Right lung (tissue), 5 donors: Measurements from ENCODE around the gene CD2. TPM values are rescaled to one million over a fixed set of nuclear protein-coding genes. Genes with fewer than 3 reads are reported as not detected.
A peak's percentile ranks its signal among the peaks of the same experiment; 100 is the strongest.
"Not testable (repeated sequence)": the region's sequence is repeated elsewhere in the genome, so short reads cannot be mapped to it uniquely, and the experiment has no call there.

Source experiments
- DNase-seq, 2 donors: peaks; one replicate each; pipeline ENCODE4 v3.0.0-alpha.2; 2013
- polyA plus RNA-seq, 5 donors: library from polyadenylated mRNA; unstranded; fragments of 120-200 nt; gene quantifications; one replicate each; pipeline versions ENCODE4 v1.2.1 to v1.2.3, GENCODE V29; 2013; ENCODE audit warnings: inconsistent platforms in 1 of 5, low replicate concordance in 1 of 5; ENCODE audit not compliant: insufficient read length in 5 of 5, insufficient read depth in 1 of 5

The CD2 gene
- polyA plus RNA-seq, 5 donors = 0.33 to 0.87 (median 0.50) TPM

- DNase-seq = no peak
Measured at GRCh38 chr1:116726872-116727820, 27.1 kb upstream of the CD2 start.

GRCh38 chr1:116731439-116731838 lies 22.8 kb upstream of the CD2 start:
- DNase-seq = no peak

GRCh38 chr1:116732726-116733125 lies 21.5 kb upstream of the CD2 start:
- DNase-seq = no peak

DNA sequence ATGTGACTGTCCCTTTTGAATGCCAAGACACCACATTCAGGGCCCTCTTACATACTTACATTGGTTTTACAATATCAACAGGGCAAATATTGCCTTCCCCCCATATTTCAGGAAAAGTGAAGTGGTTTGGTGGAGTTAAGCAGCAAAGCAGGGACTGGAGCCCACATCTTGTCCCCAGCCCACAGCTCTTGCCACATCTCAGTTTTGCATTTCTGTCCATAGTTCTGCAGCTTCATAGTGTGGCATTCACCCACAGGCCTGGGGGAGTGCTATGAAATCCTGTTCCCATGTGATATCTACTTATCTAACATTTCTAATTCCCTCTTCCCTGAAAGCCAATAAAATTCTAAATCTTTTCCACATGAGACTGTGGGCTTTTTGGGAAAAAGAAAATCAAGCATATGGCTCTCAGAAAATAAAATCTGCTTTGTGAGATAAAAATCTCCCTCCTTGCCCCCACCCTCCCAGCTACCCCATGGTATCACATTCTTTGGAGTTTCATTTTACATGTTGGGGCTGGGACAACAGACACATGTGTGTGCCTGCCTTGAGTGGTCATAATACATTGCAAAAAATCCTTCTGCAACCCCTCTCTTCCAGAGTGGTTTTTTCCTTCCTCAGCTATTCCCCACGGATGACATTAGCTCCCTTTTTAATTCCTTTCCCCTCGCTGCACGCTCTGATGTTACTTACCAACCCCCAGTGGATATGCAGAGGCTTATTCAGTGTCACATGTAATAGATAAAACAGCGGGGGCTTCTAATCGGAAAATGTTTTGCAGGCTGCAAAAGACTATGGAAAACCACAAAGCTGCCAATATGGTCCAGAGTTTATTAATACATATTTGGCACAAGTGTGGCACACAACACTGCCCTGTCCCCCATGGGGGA lies 20.5 kb upstream of the CD2 start:
- DNase-seq = no peak

DNA sequence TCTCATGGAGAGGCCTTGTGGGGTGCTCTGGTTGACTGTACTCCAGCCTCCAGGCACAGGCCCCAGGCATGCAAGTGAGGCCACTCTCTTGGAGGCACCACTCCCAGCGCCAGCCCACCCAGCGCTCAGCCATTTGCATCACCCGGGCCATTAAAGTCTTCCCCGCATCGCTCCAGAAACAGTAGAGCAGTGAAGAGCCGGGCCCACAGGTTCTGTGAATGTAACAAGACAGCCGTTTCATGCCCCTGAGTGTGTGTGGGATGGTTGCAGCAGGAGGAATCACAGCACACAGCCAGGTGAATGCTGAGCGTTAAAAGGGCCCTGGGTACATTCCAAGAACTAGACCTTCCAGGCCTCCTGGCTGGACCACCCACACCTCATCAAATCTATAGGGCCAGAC lies 19.0 kb upstream of the CD2 start:
- no peak for DNase-seq

- peak; percentile 28 to 47 for DNase-seq
Measured at GRCh38 chr1:116737020-116737854, 17.0 kb upstream of the CD2 start.

GRCh38 chr1:116737855-116738321 lies 16.3 kb upstream of the CD2 start:
- DNase-seq = no peak

DNA sequence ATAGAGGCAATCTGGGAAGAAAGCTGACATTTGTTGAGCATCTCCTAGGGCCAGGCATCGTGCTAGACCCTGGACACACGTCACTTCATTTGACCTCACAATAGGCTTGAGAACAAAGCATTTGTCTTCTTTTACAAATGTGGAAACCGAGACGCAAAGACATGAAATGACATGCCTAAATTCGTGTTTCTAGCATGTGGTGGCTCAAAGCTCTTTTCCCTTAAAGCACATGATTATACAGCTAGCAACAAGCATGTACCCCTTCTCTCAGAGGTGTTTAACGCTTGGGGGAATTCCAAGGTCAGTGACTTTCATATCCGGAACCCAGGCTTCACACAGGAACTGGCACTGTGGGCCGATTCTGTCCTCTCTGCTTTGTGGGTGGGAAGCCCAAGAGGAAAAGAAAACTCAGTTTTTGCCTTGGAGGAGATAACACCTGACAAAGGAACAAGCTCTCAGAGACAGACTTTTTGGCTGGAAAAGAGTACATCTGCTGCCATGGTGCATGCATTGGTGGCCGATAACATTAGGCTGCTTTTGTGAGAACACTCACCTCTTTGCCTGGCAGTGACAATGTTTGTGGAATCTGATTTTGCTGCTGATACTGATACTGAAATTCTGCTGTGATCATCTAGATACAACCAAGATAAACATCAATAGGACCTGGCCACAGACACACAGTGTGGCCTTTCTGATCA lies 15.4 kb upstream of the CD2 start:
- no peak for DNase-seq

GRCh38 chr1:116739371-116740012 lies 14.7 kb upstream of the CD2 start:
- no peak for DNase-seq

DNA sequence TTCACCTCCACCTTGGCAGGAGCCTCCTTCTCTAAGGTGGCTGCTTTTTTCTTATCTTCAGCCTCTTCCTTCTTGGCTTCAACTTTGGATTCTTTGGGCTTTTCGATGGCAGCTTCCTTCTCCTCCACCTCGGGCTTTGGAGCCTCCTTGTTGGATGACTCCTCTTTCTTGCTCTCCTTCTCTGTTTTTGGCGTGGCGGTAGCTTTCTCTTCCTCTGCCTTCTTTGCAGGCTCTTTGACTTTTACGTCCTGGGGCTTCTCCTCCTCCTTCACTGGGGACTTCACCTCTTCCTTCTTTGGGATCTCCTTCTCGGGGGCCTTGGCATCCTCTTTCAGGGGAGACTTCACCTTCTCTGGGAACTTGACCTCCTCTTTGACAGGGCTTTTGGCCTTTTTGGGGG lies 13.9 kb upstream of the CD2 start:
- DNase-seq = no peak

DNA sequence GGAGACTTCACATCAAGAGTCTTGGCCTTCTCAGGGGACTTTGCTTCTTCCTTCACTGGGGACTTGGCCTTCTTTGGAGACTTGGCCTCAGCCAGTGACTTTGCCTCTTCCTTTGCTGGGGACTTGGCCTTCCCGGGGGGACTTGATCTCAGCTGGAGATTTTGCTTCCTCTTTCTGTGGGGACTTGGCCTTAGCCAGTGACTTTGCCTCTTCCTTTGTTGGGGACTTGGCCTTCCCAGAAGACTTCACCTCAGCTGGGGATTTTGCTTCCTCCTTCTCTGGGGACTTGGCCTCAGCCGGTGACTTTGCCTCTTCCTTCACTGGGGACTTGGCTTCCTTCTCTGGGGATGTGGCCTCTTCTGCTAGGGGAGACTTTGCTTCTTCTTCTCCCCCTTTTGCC lies 13.5 kb upstream of the CD2 start:
- no peak for DNase-seq

DNA sequence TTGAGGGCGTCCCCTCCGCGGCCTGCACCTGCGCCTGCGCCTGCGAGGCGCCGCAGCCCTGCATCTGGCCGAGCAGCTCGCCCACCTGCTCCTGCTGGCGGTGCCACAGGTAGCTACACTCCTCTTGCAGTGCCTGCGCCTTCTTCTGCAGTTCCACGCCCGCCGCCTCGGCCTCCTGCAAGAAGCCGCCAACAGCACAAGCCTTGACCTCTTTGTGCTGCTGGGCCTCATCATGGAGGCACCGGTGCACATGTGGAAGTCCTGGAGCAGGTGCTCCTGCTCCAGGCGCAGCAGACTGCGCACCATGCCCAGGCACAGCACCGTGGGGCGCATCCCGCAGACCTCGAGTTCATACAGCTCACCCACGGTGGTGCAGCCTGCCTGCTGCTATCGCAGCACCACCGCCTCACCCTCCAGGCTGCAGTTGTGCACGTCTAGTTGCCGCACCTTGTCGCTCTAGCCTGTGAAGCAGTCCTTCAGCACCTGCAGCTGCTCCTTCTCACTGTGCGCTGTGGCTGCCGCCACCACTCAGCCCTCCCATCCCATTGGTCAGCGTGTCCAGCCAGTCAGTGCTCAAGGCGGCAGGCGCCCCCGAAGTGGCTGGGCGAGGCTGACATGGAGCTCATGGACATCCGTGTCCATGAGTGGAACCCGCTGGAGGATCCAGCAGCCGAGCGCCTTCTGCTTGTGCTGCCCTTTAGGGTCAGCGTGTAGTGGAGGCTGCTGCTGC lies 12.2 kb upstream of the CD2 start:
- DNase-seq = no peak

GRCh38 chr1:116743535-116743934 lies 10.7 kb upstream of the CD2 start:
- no peak for DNase-seq

- no peak for DNase-seq
Measured at GRCh38 chr1:116748272-116748671, 6.0 kb upstream of the CD2 start.

DNA sequence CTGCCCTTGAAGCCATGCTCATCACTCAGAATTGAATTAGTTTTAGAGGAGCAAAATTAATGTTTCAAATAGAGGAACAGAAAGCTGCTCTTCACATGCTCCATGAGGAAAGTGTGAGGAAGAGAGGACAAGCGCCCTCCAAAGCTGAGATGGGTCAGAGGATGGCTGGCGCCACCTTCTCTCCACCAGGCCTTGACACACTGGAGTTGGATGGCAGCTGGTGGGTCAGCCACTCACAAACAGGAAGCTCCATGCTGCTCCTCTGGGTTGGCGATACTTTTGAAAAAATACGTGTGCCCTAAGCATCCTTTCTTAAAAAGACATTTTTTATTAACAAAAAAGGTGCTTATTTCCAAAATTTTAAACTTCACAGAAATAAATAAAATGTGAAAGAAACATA lies 3.1 kb upstream of the CD2 start:
- no peak for DNase-seq

DNA sequence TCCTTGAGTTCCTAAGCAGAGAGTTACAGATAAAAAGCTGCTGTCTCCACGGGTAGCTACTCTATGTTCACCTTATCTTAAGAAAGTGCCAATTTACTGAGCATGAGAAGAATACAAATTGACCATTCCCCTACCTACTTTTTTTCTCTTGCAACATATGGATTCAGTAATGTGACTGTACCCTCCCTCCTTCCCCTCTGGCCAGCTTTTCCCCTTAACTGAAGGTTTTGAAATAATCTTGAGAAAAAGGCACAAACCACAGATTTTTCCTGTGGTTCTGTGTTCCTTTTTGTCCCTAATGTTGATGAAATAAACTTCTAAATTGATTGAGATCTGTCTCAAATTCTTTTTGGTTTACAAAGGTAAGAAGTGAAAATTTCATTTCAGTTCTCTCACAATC lies 2.6 kb upstream of the CD2 start:
- no peak for DNase-seq

DNA sequence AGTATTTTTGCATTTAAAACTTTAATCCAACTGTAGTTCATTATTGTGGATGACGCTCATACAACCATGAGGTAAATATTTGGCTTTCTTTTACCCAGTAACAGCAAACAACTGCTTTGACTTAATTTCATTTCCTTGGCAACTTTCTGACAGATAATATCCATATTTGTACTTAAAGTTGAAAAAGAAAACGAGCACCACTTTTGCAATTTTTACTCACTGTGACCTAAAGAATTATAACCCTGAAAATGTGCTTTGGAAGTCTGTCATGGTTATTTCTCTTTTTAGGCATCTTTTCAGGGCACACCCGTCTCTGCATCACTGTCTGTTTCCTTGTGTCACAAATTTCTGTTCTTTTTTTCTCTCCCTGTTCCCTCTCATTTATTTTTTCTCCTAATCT lies 918 bp upstream of the CD2 start:
- DNase-seq = no peak

- no peak for DNase-seq
Measured at GRCh38 chr1:116755066-116755465, 836 bp downstream of the CD2 start.

DNA sequence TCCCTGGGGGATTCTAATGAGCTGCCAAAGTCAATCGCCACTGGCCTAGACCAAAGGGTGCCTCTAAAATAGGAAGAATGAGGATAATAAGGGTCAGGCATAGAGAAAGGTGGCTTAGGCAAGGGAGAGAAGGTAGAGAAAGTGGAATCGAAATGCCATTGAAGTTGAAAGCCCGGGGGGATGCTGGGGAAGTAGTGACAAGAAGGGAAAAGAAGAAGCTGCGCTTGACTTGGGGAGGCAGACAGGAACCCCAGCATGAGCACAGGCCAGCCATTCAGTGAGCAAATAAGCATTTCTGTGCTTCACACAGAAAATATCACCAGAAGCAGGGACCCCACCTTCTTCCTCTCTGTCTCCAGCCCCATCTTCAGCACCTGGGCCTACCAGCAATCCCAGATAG lies 1.5 kb downstream of the CD2 start:
- no peak for DNase-seq

GRCh38 chr1:116756092-116756491 lies 1.9 kb downstream of the CD2 start:
- not testable (repeated sequence) for DNase-seq
